Tibial nerve (tissue), 4 donors: ENCODE results near the gene RBM47. TPM values are rescaled to one million over a fixed set of nuclear protein-coding genes. Genes with fewer than 3 reads are reported as not detected.
A peak's percentile ranks its signal among the peaks of the same experiment; 100 is the strongest.

Experiments used
- DNase-seq, 2 donors: peaks; one replicate each; pipeline ENCODE4 v3.0.0-alpha.2; 2019; ENCODE audit warnings: low spot score in 2 of 2
- H3K27ac ChIP-seq, 4 donors: fragments of 200-600 bp; sonication (generic) in 3 of 4; one replicate each; pipeline ENCODE4 v1.5.1; 2017 to 2019; ENCODE audit warnings: mild to moderate bottlenecking in 1 of 4
- H3K27me3 ChIP-seq, 2 donors: fragments of 200-600 bp; sonication (generic) in 1 of 2; one replicate each; pipeline versions ENCODE4 v1.5.1 to v1.6.0; 2017 to 2019
- H3K36me3 ChIP-seq, 3 donors: fragments of 200-600 bp; sonication (generic); one replicate each; pipeline ENCODE4 v1.5.1; 2018 to 2019
- H3K4me1 ChIP-seq, 4 donors: fragments of 200-600 bp; sonication (generic) in 3 of 4; one replicate each; pipeline ENCODE4 v1.5.1; 2017 to 2019
- H3K4me3 ChIP-seq, 4 donors: fragments of 200-600 bp; sonication (generic) in 3 of 4; one replicate each; pipeline ENCODE4 v1.5.1; 2017 to 2019; ENCODE audit warnings: mild to moderate bottlenecking in 1 of 4, moderate library complexity in 1 of 4
- H3K9me3 ChIP-seq, 4 donors: fragments of 200-600 bp; sonication (generic) in 3 of 4; one replicate each; pipeline ENCODE4 v1.5.1; 2017 to 2019
- EP300 ChIP-seq, 2 donors: sonication (generic); formaldehyde crosslinking; IDR thresholded peaks; one replicate each; pipeline ENCODE4 v1.6.1; 2017; ENCODE audit warnings: antibody characterized with exemption in 2 of 2, mild to moderate bottlenecking in 1 of 2
- POLR2A ChIP-seq, 2 donors: fragments of 450-650 bp; IDR thresholded peaks; one replicate each; pipeline ENCODE4 v1.6.1; 2017; ENCODE audit warnings: antibody characterized with exemption in 2 of 2, mild to moderate bottlenecking in 2 of 2, moderate library complexity in 2 of 2
- WGBS, 2 donors: methylation state at CpG; one replicate each; pipeline ENCODE4 v1.1.5; 2018; 5-methylcytosine and 5-hydroxymethylcytosine counted together
- total RNA-seq, 4 donors: library from RNA; depleted of rRNA; stranded (reverse); fragments of >200 nt; gene quantifications; one replicate each; pipeline ENCODE4 v1.1.0, GENCODE V29; 2016
- TF ChIP-seq, protein P1 (sequence below), 5 experiments: fragments of 200-600 bp in 3 of 5; fragments of 450-650 bp in 2 of 5; sonication (generic) in 3 of 5; IDR thresholded peaks; one replicate each; pipeline ENCODE4 v1.5.1; 2016 to 2019; ENCODE audit warnings: antibody characterized with exemption in 5 of 5, mild to moderate bottlenecking in 3 of 5, moderate library complexity in 2 of 5

RBM47 gene
- total RNA-seq, 4 donors from 2014 or later, result 22.8 to 93.9 (median 41.0) TPM

DNA sequence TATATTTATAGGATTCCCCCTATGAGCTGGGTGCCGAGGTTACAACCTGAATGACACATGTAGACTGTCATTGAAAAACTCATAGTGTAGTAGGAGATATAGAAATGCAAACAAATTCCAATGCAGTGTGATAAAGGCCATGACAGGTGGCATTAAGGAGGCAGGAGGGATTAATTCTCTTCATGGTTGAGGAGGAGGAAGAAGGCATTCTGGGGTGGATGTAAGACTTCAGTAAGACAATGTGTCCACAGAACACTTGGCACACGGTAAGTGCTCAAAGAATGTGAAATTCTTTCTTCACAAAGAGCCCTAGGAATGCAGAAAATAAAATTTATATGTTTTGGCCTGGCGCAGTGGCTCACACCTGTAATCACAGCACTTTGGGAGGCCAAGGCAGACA is 136.5 kb downstream of the RBM47 start:
- H3K4me3 ChIP-seq, result no peak overlapping the region
- H3K36me3 ChIP-seq, result no peaks in the 10 kb centered on the region
- H3K27ac ChIP-seq, result no peak overlapping the region
- H3K4me1 ChIP-seq, result no peaks in the 10 kb centered on the region
- WGBS, 2 donors, result 66 to 75% methylated on average over 3 of the region's 3 CpGs
- TF ChIP-seq EP300 (IDR thresholded peaks at IDR 0.05), result no peak
- TF ChIP-seq POLR2A (IDR thresholded peaks at IDR 0.05), result no peak
- TF ChIP-seq, protein P1, sequence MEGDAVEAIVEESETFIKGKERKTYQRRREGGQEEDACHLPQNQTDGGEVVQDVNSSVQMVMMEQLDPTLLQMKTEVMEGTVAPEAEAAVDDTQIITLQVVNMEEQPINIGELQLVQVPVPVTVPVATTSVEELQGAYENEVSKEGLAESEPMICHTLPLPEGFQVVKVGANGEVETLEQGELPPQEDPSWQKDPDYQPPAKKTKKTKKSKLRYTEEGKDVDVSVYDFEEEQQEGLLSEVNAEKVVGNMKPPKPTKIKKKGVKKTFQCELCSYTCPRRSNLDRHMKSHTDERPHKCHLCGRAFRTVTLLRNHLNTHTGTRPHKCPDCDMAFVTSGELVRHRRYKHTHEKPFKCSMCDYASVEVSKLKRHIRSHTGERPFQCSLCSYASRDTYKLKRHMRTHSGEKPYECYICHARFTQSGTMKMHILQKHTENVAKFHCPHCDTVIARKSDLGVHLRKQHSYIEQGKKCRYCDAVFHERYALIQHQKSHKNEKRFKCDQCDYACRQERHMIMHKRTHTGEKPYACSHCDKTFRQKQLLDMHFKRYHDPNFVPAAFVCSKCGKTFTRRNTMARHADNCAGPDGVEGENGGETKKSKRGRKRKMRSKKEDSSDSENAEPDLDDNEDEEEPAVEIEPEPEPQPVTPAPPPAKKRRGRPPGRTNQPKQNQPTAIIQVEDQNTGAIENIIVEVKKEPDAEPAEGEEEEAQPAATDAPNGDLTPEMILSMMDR (IDR thresholded peaks at IDR 0.05), result no peak
- DNase-seq, result no peak
- H3K9me3 ChIP-seq, result no peaks in the 10 kb centered on the region
- H3K27me3 ChIP-seq, result no peaks in the 10 kb centered on the region

DNA sequence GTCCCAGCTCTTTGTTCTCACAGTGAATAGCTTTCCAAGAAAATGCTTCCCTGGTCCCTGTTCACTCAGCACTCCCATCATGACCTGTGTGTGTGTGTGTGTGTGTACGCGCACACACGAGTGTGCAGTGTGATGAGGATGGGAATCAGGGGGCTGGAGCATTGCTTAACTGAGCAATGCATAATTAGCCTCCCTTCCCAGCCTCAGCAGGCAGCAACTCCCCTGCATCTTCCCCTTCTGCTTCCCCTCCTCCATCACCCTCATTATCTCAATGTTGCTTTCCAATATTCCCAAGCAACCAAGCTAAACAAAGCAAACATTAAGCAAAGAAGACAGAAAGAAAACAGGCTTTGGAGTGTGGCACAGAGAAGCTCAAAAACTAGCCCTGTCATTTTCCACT is 137.0 kb downstream of the RBM47 start:
- 76 to 77% methylated on average over 3 of the region's 3 CpGs for WGBS, 2 donors
- no peaks in the 10 kb centered on the region for H3K36me3 ChIP-seq
- no peaks in the 10 kb centered on the region for H3K9me3 ChIP-seq
- no peaks in the 10 kb centered on the region for H3K4me1 ChIP-seq
- no peak for DNase-seq
- no peak overlapping the region for H3K27ac ChIP-seq
- no peaks in the 10 kb centered on the region for H3K27me3 ChIP-seq
- H3K4me3 ChIP-seq, result no peak overlapping the region
- TF ChIP-seq EP300 (IDR thresholded peaks at IDR 0.05) (no peak), POLR2A (IDR thresholded peaks at IDR 0.05) (no peak)
- TF ChIP-seq, protein P1 (IDR thresholded peaks at IDR 0.05), result no peak

DNA sequence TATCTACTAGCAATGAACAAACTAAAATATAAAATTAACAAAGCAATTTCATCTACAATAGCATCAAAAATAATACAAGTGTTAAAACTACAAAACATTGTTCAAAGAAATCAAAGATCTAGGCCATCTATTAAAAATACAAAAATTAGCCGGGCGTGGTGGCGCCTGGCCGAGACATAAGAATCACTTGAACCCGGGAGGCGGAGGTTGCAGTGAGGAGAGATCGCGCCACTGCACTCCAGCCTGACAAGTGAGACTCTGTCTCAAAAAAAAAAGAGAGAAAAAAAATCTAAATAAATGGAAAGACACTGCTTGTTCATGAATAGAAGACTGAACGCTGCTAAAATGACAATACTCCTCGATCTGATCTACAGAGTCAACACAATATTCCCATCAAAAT is 139.2 kb downstream of the RBM47 start:
- no peak for DNase-seq
- H3K9me3 ChIP-seq, result no peaks in the 10 kb centered on the region
- H3K4me3 ChIP-seq, result no peak overlapping the region
- WGBS, 2 donors, result 72 to 79% methylated on average over 10 of the region's 10 CpGs
- TF ChIP-seq POLR2A (IDR thresholded peaks at IDR 0.05) (no peak), EP300 (IDR thresholded peaks at IDR 0.05) (no peak)
- TF ChIP-seq, protein P1 (IDR thresholded peaks at IDR 0.05), result no peak
- no peaks in the 10 kb centered on the region for H3K36me3 ChIP-seq
- no peaks in the 10 kb centered on the region for H3K4me1 ChIP-seq
- H3K27me3 ChIP-seq, result no peaks in the 10 kb centered on the region
- H3K27ac ChIP-seq, result no peak overlapping the region

DNA sequence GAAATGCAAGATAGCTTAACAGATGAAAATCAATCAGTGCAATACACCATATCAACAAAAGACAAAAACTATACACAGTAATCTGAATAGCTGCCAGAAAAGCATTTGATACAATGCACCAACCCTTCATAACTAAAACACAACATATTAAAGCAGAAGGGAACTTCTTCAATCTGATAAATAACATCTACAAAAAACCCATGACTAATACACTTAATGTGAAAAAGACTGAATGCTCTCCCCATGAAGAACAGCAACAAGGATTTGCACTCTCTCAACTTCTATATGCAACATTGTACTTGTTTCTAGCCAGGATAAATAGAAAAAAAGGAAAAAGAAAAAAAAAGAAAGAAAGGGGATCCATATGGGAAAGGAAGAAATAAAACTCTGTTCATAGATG is 139.7 kb downstream of the RBM47 start:
- TF ChIP-seq POLR2A (IDR thresholded peaks at IDR 0.05), result no peak
- TF ChIP-seq, protein P1 (IDR thresholded peaks at IDR 0.05), result no peak
- no peak for DNase-seq

DNA sequence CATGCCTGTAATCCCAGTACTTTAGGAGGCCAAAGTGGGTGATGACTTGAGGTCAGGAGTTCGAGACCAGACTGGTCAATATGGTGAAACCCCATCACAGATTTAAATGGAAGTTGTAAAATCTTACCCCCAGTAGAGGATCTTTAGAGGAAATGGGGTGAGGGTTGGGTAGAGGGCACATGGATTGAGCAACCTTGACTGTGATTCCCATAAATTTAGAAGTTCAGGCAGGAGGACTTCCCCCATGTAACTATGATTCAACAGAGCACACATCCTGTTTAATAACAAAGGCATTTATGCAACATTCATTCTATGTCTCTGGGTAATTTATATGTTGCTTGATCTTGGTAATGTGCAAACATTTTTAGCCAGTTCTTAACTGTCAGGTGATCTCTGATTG is 143.1 kb downstream of the RBM47 start:
- Histone ChIP-seq H3K9me3 (no peaks in the 10 kb centered on the region), H3K4me1 (no peaks in the 10 kb centered on the region), H3K27ac (no peak overlapping the region), H3K27me3 (no peaks in the 10 kb centered on the region), H3K4me3 (no peak overlapping the region), H3K36me3 (no peaks in the 10 kb centered on the region)
- no peak for TF ChIP-seq POLR2A (IDR thresholded peaks at IDR 0.05)
- TF ChIP-seq EP300 (IDR thresholded peaks at IDR 0.05), result peak in 1 of 2 donors; percentile 55
- 78 to 86% methylated on average over 1 of the region's 1 CpG for WGBS, 2 donors
- no peak for DNase-seq

More for the DNA sequence above, 139.7 kb downstream of the RBM47 start:
- no peak overlapping the region for H3K4me3 ChIP-seq
- no peaks in the 10 kb centered on the region for H3K4me1 ChIP-seq
- H3K9me3 ChIP-seq, result no peaks in the 10 kb centered on the region
- no peaks in the 10 kb centered on the region for H3K27me3 ChIP-seq
- no peaks in the 10 kb centered on the region for H3K36me3 ChIP-seq
- H3K27ac ChIP-seq, result no peak overlapping the region
